Measurements from ENCODE around the gene MTHFR.

MTHFR gene

GRCh38 chr1:11796036-11796828 lies 9.5 kb downstream of the MTHFR start:
- DNase-seq = no peak

- no peak for DNase-seq
Observed at GRCh38 chr1:11795238-11795890, 10.4 kb downstream of the MTHFR start.

DNA sequence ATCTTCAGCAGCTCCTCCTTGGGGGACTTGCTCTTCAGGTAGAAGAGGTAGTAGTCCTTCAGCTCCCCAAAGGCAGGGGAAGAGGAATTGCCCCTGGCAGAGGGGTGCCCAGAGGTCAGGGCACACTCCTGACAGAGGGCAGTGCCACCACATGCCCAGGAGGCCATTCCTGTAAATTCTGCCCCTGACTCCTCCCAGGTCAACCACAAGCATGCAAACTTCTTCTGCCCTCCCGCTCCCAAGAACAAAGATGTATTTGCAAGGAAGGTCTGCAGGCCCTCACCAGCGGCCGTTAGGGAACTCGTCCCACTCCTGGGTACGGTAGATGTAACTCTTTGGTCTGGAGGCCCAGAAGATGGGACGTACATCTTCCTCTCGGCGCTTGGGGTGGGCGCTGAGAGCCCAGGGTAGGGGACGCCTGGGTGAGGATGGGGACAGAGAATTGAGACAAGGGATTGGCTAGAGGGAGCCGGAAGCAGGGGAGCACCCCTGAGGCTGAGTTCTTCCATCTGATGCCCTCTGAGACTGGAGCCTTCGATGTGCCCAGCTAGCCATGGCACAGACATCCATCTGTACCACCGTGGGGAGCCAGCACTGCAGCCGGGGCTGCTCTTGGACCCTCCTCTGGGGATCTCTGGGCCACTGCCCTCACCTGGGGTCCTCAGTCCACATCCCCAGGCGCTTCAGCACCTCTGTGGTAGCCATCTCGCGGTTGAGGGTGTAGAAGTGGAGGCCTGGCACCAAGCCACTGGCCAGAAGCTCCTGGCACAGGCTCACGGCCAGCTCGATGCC lies 11.1 kb downstream of the MTHFR start:
- no peak for DNase-seq

DNA sequence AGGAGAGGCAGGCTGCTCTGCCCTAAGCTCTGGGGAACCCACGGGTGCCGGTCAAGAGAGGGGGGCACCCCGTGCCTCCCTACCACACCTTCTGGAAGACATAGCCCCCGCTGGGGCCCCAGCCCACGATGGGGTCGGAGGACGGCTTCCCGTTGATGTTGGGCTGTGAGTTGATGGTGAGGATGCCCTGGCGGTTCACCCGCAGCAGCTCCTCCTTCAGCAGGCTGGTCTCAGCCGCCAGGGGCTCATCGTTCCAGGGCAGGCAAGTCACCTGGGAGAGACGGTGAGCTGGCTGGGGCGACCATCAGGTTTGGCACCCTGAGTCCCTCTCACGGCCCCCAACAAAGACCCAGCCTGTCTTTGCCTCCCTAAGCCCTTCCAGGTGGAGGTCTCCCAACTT lies 11.9 kb downstream of the MTHFR start:
- no peak for DNase-seq

- no peak for DNase-seq
Observed at GRCh38 chr1:11792106-11792505, 13.7 kb downstream of the MTHFR start.

DNA sequence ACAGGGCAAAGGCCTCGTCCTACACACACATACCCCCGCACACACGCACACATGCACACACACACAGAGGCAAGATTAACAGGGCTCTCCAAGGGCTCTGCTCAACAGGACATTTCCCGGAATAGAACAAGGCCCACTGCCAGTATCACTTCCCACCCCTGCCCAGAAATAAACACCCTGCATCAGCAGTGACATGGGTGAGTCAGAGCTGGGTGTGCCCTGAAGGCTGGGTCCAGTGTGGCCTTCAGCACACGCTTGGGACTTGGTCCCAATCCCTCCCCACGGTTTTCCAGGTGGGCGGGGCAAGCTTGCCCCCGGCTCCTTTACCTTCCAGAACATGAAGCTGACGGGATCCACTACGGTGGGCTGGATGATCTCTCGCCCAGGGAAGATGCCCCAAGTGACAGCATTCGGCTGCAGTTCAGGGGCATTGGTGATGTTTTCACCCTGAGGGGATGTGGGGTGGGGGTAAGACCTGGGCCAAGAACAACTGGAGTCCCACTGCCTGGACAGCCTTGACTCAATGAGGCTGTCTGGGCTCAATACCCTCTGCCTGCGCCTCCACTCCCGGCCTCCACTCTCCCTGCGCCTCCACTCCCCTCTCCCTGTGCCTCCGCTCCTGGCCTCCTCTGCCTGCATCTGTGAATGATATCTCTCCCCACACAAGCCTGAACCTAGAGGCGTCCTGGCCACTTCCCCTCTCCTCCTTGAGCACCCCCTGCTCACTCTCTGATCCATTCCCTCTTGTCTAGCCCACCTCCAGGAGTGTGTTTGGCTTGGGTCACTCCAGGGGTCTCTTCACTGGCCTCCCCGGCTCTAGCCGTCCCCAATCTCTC lies 14.7 kb downstream of the MTHFR start:
- peak; percentile 62 for DNase-seq

- no peak for DNase-seq
Observed at GRCh38 chr1:11790101-11790879, 15.5 kb downstream of the MTHFR start.

GRCh38 chr1:11789126-11790067 lies 16.4 kb downstream of the MTHFR start:
- no peak for DNase-seq

GRCh38 chr1:11788549-11789053 lies 17.2 kb downstream of the MTHFR start:
- no peak for DNase-seq

DNA sequence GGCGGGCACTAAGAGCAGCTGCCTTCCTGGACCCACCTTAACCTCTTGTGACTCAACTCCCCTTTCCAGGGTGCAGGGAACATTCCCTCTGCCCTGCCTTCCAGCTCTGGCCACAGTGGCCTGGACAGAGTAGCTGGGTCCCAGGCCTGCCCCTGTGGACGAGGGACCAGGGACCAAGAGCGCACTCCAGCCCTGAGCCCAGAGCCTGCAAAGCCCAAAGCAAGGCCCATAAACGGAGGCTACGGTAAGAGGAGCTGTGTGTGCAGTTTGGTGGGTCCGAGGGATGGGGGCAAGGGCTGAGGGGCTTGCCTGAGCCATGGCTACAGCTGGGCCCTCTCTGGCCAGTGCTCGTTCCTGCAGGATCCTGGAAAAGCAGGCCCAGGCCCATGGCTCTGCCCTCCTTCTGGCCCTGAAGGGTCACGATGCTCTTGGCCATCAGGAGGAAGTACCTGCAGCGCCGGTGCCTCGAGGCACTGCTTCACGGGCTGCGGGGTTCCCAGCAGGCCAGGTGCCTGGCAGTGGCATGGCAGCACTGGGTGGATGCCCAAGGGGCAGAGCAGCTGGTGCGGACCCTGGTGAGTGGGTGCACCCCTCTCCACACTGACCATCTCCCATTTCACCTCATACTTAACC lies 17.8 kb downstream of the MTHFR start:
- DNase-seq = no peak

- DNase-seq = peak; percentile 43
Observed at GRCh38 chr1:11787251-11787803, 18.4 kb downstream of the MTHFR start.

GRCh38 chr1:11786168-11786567 lies 19.6 kb downstream of the MTHFR start:
- DNase-seq = no peak

- DNase-seq = no peak
Observed at GRCh38 chr1:11784993-11785769, 20.6 kb downstream of the MTHFR start.

- DNase-seq = no peak
Observed at GRCh38 chr1:11784256-11784992, 21.3 kb downstream of the MTHFR start.

DNA sequence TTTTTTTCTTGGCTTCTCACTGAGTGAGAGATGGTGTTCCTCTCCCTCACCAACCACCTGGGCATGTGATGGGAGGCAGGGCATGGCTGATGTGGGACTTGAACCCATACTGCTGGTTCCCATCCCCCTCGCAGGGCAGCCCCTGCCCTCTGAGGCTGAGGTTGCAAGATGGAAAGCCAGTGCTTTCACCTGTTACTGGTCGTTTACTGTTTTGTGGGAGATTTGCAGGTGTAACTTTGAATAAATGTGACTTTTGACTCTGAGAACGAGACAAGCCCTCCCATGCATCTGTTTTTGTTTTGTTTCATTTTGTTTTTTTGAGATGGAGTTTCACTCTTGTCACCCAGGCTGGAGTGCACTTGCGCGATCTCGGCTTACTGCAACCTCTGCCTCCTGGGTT lies 22.2 kb downstream of the MTHFR start:
- DNase-seq = no peak

GRCh38 chr1:11782127-11782708 lies 23.5 kb downstream of the MTHFR start:
- no peak for DNase-seq

GRCh38 chr1:11781297-11781696 lies 24.5 kb downstream of the MTHFR start:
- DNase-seq = no peak

All from fibroblast of skin of right quadriceps (primary cell).